GM18517 (cell line): ENCODE measurements around the gene RARA.
"Not testable (repeated sequence)": the region's sequence is repeated elsewhere in the genome, so short reads cannot be mapped to it uniquely, and the experiment has no call there.

Experiments used
- ATAC-seq: cut with Tn5 transposase; IDR thresholded peaks from one replicate; pipeline ENCODE4 v1.9.1; 2021; ENCODE audit warnings: mild to moderate bottlenecking, moderate library complexity; ENCODE audit not compliant: unreplicated experiment

Gene RARA

DNA sequence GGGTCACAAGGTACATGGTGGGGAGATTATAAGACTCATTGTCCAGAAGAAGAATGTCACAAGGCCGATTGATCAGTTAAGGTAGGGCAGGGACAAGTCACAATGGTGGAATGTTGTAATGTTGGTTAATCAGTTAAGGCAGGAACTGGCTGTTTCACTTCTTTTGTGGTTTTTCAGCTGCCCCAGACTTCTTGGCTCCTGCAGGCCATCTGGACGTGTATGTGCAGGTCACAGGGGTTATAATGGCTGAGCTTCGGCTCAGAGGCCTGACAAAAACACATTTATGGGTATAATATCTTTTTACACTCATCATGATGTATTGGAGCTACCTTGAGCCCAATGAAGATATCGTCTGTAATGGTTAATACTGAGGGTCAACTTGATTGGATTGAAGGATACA is 63.7 kb downstream of the RARA start:
- not testable (repeated sequence) for ATAC-seq

GRCh38 chr17:40373324-40373723 is 64.3 kb downstream of the RARA start:
- no peak for ATAC-seq

GRCh38 chr17:40373999-40374398 is 65.0 kb downstream of the RARA start:
- no peak for ATAC-seq

- ATAC-seq: no peak
Measured at GRCh38 chr17:40374821-40375498, 66.0 kb downstream of the RARA start.

DNA sequence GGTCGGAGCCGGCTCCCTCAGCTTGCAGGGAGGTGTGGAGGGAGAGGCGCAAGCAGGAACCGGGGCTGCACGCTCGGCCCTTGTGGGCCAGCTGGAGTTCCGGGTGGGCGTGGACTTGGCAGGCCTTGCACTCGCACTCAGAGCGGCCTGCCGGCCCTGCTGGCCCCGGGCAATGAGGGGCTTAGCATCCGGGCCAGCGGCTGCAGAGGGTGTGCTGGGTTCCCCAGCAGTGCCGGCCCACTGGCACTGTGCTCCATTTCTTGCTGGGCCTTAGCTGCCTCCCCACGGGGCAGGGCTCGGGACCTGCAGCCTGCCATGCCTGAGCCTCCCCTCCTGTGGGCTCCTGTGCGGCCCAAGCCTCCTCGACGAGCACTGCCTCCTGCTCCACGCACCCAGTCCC is 66.8 kb downstream of the RARA start:
- not testable (repeated sequence) for ATAC-seq

DNA sequence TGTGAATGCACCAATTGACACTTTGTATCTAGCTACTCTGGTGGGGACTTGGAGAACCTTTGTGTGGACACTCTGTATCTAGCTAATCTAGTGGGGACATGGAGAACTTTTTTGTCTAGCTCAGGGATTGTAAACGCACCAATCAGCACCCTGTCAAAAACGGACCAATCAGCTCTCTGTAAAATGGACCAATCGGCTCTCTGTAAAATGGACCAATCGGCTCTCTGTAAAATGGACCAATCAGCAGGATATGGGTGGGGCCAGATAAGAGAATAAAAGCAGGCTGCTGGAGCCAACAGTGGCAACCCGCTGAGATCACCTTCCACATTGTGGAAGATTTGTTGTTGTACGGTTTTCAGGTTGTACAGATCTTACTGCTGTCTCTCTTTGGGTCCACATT is 67.6 kb downstream of the RARA start:
- ATAC-seq: not testable (repeated sequence)

DNA sequence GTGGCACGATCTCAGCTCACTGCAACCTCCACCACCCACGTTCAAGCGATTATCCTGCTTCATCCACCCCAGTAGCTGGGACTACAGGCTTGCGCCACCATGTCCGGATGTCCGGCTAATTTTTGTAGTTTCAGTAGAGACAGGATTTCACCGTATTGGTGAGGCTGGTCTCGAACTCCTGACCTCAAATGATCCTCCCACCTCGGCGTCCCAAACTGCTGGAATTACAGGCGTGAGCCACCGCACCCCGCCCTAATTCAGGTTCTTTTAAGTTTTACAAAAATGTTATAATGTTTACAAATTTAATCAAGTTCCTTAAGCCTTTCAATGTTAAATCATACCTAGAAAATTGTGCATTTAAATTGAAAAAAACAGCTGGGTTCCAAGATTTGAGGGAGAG is 68.9 kb downstream of the RARA start:
- ATAC-seq: no peak

DNA sequence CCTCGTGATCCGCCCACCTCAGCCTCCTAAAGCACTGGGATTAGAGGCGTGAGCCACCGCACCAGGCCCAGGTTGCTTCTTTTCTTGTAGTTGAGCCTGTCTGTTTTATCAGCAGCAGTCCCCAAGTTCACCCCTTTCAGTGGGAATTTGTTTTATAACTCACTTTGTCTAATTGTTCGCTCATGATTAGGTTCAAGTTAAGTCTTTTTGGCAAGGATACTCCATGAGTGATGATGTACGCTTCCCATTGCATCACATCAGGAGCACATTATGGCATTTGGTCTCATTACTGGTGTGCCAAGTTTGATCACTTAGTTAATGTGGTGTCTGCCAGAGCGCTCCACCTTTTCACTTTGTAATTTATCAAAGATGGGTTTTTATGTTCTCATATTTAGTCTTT is 70.0 kb downstream of the RARA start:
- ATAC-seq: no peak

- no peak for ATAC-seq
Measured at GRCh38 chr17:40382251-40382650, 73.3 kb downstream of the RARA start.

DNA sequence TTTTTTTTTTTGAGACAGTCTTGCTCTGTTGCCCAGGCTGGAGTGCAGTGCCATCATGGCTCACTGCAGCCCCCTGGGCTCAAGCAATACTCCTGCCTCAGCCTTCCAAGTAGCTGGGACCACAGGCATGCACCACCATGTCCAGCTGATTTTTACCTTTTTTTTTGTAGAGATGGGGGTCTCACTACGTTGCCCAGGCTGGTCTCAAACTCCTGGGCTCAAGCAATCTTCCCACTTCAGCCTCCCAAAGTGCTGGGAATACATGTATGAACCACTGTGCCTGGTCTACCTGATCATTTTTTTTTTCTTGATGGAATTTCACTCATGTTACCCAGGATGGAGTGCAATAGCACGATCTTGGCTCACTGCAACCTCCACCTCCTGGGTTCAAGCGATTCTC is 77.6 kb downstream of the RARA start:
- not testable (repeated sequence) for ATAC-seq

DNA sequence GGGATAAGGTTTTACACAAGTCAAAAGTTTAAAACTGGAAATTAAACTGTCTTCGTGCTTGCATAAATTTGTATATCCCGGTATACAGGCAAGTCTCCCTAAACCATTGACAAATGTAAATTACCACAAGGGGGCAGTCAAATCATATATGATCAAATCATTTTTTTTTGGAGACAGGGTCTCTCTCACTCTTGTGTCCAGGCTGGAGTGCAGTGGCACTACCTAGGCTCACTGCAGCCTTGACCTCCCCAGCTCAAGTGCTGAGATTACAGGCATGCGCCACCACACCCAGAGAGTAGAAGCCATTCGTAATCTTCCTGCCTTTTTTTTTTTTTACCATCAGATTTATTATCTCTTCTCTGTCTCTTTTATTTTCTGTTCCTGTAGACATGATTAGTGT is 90.2 kb downstream of the RARA start:
- ATAC-seq: no peak

DNA sequence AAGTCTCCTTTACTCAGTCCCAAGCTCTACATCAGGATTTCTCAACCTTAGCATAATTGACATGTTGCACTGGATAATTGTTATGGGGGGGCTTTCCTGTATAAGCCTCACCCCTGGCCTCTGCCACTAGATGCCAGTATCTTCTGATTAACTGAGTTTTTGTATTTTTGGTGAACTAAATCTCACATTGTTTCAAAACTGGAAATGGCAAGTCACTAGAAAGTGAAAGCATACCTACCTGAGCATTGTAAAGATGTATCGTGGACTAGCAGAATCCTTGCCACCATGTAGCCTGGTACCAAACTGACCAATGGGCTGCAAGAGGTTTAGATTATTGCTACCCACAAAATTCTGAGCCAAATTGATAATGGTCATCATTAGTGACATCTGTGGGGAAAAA is 93.7 kb downstream of the RARA start:
- no peak for ATAC-seq

DNA sequence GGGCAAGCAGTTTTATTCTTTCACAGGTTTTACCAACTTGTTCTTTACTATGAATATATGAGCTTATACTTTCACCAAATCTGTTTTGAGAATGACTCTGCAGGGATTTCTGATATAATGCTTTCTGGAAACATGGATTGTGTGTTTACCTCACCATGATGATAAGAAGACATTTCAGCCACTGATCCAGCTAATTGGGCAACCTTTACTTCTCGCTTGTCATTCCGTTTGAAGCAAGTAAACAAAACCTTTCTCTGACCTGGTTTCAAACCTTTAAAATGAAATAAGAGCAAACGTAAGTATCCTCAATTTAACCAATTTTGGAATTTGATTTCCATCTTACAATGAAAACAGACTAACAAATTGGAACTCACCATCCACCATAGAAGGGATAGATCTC is 95.0 kb downstream of the RARA start:
- ATAC-seq: no peak
